HG03520 (cell line): ENCODE measurements around the gene EPHA4.

Experiments
- ATAC-seq: cut with Tn5 transposase; IDR thresholded peaks from one replicate; pipeline ENCODE4 v1.9.1; 2021; ENCODE audit warnings: mild to moderate bottlenecking, moderate library complexity; ENCODE audit not compliant: unreplicated experiment

EPHA4 gene

DNA sequence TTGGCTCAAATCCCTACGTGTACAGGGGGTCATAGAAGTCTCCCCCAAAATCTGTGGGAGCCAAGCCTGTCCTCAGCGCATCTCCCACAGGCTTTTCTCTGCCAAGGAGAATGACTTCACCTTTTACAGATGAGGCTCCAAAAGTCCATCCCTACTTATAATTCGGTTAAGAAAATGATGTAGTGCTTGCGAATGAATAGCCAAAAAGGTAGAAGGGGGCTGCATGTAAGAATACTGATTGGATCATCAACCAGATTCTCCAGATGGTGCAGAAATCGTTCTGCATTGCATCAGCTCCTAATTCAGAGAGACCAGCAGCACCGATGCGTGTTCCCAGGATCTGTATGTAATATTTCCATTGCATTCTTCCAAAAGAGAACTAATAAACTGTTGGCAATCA, 91.9 kb downstream of the EPHA4 start:
- ATAC-seq, result no peak

GRCh38 chr2:221478485-221478863, 93.6 kb downstream of the EPHA4 start:
- ATAC-seq, result no peak

GRCh38 chr2:221477714-221478484, 94.2 kb downstream of the EPHA4 start:
- no peak for ATAC-seq

DNA sequence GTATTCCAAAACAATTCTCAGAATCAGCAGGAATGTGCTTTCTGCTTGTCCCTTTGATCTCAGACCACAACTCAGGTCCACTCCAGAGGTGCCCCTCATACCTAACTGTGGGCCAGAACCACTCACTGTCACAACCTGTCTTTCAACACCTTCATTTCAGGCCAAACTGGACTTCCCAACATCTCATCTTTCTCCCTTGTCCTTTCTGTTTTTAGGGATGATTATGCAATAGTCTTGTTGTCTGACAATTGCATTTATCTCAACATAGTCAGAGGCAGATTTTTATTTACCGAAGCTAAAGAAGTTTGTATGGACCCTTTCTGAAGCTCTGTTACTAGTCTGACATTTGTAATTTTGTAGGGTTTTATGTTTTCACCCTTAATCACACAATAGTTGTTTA, 95.9 kb downstream of the EPHA4 start:
- ATAC-seq, result no peak

DNA sequence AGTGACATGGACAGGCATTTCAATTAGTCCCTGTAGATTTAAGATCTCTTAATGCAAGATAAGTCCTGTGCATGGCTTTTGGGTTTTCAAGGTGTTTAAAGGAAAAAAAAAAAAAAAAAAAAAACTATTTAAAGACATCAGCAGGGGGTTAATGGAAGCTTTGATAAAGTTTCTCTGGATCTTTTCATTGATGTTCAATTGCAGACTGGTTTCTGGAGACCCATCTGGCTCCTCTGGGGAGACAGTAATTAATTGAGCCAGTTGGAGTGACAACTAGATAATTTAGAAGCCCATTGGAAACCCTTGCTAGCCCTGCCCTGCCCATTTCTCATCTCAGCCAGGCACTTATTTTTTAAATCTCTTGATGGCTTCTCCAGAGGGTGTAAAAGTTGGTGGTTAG, 98.7 kb downstream of the EPHA4 start:
- no peak for ATAC-seq

DNA sequence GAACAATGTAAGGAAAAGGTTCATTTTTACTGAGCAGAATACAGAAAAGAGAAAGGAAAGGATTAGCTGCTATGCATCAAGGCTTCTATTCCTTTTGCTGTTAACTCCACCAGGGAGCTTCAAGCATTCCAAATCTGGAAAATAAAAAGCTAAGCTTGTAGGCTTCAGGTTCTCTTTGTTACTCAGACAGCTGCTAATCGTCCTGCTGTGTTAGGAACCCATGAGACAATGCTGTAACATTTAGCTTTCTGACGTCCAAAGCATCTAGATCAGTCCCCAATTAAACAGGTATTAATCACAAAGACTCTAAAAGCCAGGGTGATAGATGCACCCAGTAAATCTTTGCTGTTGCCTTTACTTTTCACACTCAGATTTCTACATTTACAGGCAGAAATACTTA, 103.8 kb downstream of the EPHA4 start:
- no peak for ATAC-seq

GRCh38 chr2:221467610-221468009, 104.5 kb downstream of the EPHA4 start:
- ATAC-seq, result no peak

DNA sequence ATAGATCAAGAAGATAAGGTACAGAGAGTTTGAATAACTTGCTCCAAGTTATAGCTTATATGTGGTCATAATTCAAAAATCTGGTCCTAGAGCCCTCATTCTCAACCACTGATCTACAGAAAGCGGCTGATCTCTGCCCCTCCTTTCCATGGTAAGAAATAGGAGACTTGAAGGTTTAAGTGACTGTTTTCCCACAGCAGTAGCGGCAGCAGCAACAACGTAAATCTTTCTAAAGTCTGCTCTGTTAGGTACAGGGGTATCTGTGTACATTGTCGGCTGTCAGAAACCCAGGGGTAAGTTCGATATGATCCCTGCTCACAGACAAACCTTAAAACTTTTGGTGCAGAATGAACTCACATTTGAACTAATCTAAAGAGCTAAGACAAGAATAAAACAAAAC, 105.4 kb downstream of the EPHA4 start:
- no peak for ATAC-seq

DNA sequence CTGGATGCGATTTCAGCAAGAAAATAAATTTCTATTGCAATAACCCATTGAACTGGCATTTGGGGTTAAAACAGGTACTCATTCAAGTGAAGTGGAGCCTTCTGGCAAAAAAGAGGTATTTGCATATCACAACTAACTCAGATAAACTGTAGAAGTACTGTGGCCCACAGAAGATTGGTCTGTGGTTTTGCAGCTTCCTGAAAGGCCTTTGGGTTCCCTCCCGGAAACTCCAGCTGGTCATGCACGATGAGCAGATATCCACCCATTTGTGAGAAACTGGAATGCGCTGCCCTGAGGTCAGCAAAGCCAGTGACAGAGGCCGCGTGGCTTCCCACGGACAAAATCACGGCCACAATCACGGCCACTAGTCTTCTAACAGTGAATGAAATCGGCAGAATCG, 106.3 kb downstream of the EPHA4 start:
- no peak for ATAC-seq

DNA sequence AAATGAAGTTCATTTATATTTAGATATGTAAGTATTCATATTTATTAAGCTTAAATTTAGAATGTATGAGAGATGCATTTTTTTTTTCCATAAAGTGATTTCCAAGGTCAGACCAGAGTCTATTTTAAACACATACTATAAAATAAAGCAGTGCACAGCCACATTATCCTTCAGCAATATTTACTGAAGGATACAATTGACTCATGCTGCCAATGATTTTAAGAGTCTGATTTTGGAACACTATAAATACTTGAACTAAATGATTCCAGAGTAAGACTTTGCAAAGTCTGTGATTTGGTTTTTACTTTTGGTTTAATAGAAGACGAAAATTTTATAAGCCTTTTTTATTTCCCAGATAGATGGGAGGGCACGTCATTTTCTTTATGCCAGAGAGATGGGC, 107.1 kb downstream of the EPHA4 start:
- ATAC-seq, result no peak

DNA sequence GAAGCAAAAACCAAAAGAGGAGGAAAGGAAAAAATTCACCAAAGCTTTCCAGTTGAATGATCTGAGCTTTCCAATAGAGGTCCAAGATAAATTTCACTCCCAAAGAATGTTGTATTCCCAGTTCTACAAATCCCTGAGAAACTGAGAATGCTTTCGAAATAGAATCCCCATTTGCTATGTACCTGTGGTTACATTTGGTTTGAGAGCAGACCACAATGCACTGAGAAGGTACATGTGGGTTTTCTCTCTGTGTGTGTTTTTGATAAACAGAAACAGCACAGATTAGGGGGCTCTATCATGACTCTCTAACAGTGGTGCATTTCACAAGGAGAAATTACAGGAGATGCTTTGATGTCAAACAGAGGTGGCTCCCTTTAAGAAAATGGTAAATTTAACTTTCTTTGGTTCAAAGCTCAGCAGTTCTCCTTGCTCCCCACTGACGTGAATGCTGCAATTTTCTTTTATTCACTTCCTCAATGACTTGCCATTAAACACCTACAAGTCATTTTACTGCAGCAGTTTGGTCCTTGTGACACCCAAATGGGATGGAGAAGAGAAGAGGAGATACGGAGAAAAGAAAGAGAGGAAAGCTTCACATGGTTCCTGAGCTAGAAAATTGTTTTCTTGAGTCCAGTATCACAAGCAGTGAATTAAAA, 108.7 kb downstream of the EPHA4 start:
- no peak for ATAC-seq

- ATAC-seq, result no peak
Measured at GRCh38 chr2:221461901-221462300, 110.2 kb downstream of the EPHA4 start.

DNA sequence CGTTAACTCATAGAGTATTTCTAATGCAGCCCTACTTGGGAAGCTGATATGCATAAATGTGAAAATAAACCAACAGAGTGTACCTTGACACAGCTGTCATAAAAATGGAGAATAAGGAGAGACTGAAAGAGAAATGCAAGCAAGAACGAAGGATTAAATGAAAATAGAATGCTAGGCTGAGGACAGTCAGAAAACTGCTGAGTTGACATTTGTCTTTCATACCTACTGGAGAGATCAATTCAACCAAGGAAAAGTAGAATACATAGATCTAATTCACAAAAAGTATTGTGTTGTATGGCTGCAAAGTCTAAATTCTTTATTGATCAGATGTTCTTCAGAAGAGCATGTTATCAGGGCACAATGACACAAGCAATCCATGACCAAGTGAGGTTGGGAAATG, 112.0 kb downstream of the EPHA4 start:
- no peak for ATAC-seq

DNA sequence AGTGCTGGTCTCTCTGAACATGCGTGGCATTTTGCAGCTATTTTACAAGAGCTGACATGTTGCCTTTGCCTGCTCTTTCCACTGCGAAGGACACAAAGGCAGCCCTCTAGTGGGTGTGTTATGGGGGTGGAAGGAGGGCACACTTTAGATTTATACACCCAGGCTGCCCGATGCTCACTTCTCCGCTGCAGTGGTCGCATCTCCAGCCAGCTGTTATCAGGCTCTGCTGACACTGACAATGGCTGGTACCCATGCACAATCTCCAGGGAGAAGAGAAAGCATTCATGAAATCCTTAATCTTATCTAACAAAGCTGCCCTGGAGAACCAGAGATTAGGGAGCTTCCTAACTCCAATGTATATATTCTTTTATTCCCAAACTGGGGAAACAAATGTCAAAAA, 113.5 kb downstream of the EPHA4 start:
- ATAC-seq, result no peak

DNA sequence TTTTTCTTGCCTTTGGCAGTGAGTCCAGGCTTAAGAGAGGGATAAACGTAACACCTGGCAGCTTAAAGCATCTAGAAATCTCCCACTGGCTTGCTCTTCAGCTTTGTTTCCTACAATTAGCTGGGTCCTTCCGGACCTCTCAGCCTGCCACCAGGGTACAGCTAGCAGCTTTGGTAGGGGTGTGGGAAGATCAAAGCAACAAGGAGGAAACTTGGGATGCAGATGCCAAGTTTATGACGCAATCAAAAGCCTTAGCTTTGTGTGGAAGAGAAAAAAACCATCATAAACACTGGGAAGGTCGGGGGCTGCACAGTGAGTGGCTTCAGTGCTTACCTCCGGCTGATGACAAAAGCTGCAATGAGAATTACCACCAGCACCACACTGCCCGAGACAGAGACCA, 116.9 kb downstream of the EPHA4 start:
- ATAC-seq, result no peak

DNA sequence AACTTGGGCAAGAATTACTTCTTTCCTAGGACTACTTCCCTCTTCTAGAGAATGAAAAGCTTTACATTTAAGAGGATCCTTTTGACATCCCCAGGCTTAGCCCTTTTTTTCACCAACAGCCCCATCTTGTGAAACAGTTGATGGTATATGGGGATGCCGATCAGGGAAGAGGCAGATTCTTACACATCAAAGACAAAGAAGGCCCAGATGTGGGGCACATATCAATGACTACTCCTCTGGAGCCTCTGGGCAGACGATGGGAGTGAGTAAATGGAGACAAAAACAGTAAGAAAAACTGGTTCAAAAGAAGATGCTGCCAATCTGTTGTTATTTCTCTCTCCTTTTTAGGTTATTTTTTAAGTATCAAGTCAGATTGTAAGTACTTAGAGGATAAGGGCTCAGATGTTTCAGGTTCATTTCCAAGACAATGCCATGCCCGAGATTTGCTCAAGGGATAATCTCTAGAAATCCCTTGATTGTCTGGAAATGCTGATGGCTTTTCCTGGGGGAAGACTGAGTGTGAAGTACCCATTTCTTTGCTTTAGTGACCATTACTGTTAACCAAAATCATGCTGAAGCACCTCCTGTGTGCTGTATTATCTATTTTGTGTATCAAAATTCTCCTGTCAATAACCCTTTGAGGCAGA, 117.5 kb downstream of the EPHA4 start:
- no peak for ATAC-seq

- no peak for ATAC-seq
Measured at GRCh38 chr2:221451862-221452788, 120.0 kb downstream of the EPHA4 start.

DNA sequence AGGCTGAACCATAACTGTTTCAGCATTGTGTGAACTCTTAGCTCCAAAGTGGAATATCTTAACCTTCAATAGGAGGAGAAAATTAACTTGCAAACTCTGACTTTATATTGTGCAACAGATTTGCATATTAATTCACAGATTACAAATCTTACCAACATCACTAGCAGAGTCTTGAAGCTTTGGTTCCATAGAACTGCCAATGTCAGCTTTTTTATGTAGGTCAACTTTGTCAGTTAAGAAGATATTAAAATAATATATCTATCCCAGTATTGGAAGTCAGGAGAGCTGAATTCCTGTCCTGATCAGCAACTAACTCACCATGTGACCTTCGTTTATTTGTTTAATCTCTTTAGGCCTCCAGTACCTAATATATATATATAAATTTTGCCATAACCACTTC, 121.8 kb downstream of the EPHA4 start:
- ATAC-seq, result no peak

- ATAC-seq, result no peak
Measured at GRCh38 chr2:221449406-221449805, 122.7 kb downstream of the EPHA4 start.

GRCh38 chr2:221448844-221449390, 123.2 kb downstream of the EPHA4 start:
- ATAC-seq, result no peak
